SH-SY5Y (cell line): Measurements from ENCODE around the gene NUP214.

Experiments
- GATA2 ChIP-seq: IDR thresholded peaks from 2 replicates; pipeline ENCODE4 v1.6.1; 2011; ENCODE audit warnings: mild to moderate bottlenecking, low read depth, low read length
- GATA3 ChIP-seq: IDR thresholded peaks from 2 replicates; pipeline ENCODE4 v1.6.1; 2011; ENCODE audit warnings: low read depth, mild to moderate bottlenecking, low read length, moderate library complexity

Gene NUP214

GRCh38 chr9:131103535-131103934, 21.9 kb upstream of the NUP214 start:
- no peak for TF ChIP-seq GATA3
- no peak for TF ChIP-seq GATA2

GRCh38 chr9:131104016-131104740, 21.2 kb upstream of the NUP214 start:
- TF ChIP-seq GATA2: no peak
- no peak for TF ChIP-seq GATA3

- TF ChIP-seq GATA2 (no peak), GATA3 (no peak)
Observed at GRCh38 chr9:131105952-131106351, 19.4 kb upstream of the NUP214 start.

GRCh38 chr9:131107760-131108159, 17.6 kb upstream of the NUP214 start:
- TF ChIP-seq GATA2: no peak

GRCh38 chr9:131111186-131111853, 14.1 kb upstream of the NUP214 start:
- TF ChIP-seq GATA2 (no peak), GATA3 (no peak)

GRCh38 chr9:131111854-131112311, 13.5 kb upstream of the NUP214 start:
- no peak for TF ChIP-seq GATA3
- no peak for TF ChIP-seq GATA2

- TF ChIP-seq GATA3: no peak
- no peak for TF ChIP-seq GATA2
Observed at GRCh38 chr9:131112374-131113154, 12.8 kb upstream of the NUP214 start.

- no peak for TF ChIP-seq GATA3
Observed at GRCh38 chr9:131113655-131114054, 11.7 kb upstream of the NUP214 start.

- no peak for TF ChIP-seq GATA2
- TF ChIP-seq GATA3: no peak
Observed at GRCh38 chr9:131114084-131114535, 11.3 kb upstream of the NUP214 start.

- TF ChIP-seq GATA3 (no peak), GATA2 (no peak)
Observed at GRCh38 chr9:131116281-131117120, 8.9 kb upstream of the NUP214 start.

- no peak for TF ChIP-seq GATA2
- TF ChIP-seq GATA3: no peak
Observed at GRCh38 chr9:131117121-131117761, 8.1 kb upstream of the NUP214 start.

- TF ChIP-seq GATA3: no peak
- no peak for TF ChIP-seq GATA2
Observed at GRCh38 chr9:131117762-131118145, 7.6 kb upstream of the NUP214 start.

GRCh38 chr9:131119600-131119999, 5.8 kb upstream of the NUP214 start:
- TF ChIP-seq GATA3 (no peak), GATA2 (no peak)
